Testis (tissue), 3 donors: ENCODE measurements around the gene CAPZA1. TPM values are rescaled to one million over a fixed set of nuclear protein-coding genes. Genes with fewer than 3 reads are reported as not detected.

Source experiments
- DNase-seq: peaks from one replicate; pipeline ENCODE4 v3.0.0-alpha.2; 2019
- H3K27ac ChIP-seq, 2 donors: fragments of 200-600 bp; sonication (generic); one replicate each; pipeline ENCODE4 v1.5.1; 2019
- H3K27me3 ChIP-seq: fragments of 200-600 bp; sonication (generic); one replicate; pipeline ENCODE4 v1.5.1; 2019
- H3K36me3 ChIP-seq: fragments of 200-600 bp; sonication (generic); one replicate; pipeline ENCODE4 v1.5.1; 2017; ENCODE audit warnings: low read depth; ENCODE audit errors: missing control alignments
- H3K4me1 ChIP-seq: fragments of 200-600 bp; sonication (generic); one replicate; pipeline ENCODE4 v1.5.1; 2019
- H3K4me3 ChIP-seq, 2 donors: fragments of 200-600 bp; sonication (generic); one replicate each; pipeline ENCODE4 v1.5.1; 2017 to 2019
- H3K9me3 ChIP-seq: fragments of 200-600 bp; sonication (generic); one replicate; pipeline ENCODE4 v1.5.1; 2017
- CTCF ChIP-seq, 3 experiments: fragments of 450-650 bp in 2 of 3; fragments of 200-600 bp in 1 of 3; sonication (generic) in 1 of 3; IDR thresholded peaks; one replicate each; pipeline ENCODE4 v1.5.1; 2016 to 2019; ENCODE audit warnings: antibody characterized with exemption in 3 of 3, mild to moderate bottlenecking in 2 of 3, moderate library complexity in 1 of 3
- POLR2A ChIP-seq: fragments of 450-650 bp; IDR thresholded peaks from one replicate; pipeline ENCODE4 v1.6.1; 2017; ENCODE audit warnings: antibody characterized with exemption, mild to moderate bottlenecking, moderate library complexity
- WGBS, 2 donors: methylation state at CpG; one replicate each; pipeline ENCODE4 v1.1.5; 2018; 5-methylcytosine and 5-hydroxymethylcytosine counted together
- intact Hi-C: fragments of 100-400 bp; cut with DNase I; formaldehyde crosslinking; loops from one replicate; pipeline ENCODE4 v1.15.1; 2023; ENCODE audit warnings: low total_unique reads
- polyA plus RNA-seq: library from polyadenylated mRNA; stranded (reverse); fragments of 350-450 nt; fragmentation: Illumina TruSeq; extraction: RNeasy Lipid Tissue Mini Kit (QIAGEN cat#74804); gene quantifications from one replicate; pipeline ENCODE4 v1.2.3, GENCODE V29; 2014; ENCODE audit warnings: low read depth, low replicate concordance; ENCODE audit not compliant: insufficient read depth
- total RNA-seq, 2 donors: library from RNA; depleted of rRNA; stranded (reverse); fragments of >200 nt; gene quantifications; one replicate each; pipeline ENCODE4 v1.2.3, GENCODE V29; 2016

Gene CAPZA1
- total and polyA plus RNA-seq, 3 donors from 2014 or later: 120 to 148 (median 144) TPM

GRCh38 chr1:112716133-112716720 lies 96.6 kb downstream of the CAPZA1 start:
- Histone ChIP-seq H3K9me3 (no peaks in the 10 kb centered on the region), H3K4me3 (peak overlapping the region; percentile 60 to 68), H3K27me3 (no peaks in the 10 kb centered on the region), H3K36me3 (no peaks in the 10 kb centered on the region), H3K27ac (peak overlapping the region; percentile 20 to 68), H3K4me1 (peaks cover 15% of the 10 kb centered on the region)
- WGBS, 2 donors: 9 to 13% methylated on average over 12 to 13 of the region's 13 CpGs
- peak; percentile 92 for DNase-seq
- TF ChIP-seq CTCF (IDR thresholded peaks at IDR 0.05): peak; percentile 93 to 97 (median 95)
- TF ChIP-seq POLR2A: no peak
- intact Hi-C loops: loop anchor here (5.0 kb wide), 1 partner anchor 86 kb away; no protein-coding TSS in a partner anchor

- H3K9me3 ChIP-seq: no peaks in the 10 kb centered on the region
- H3K4me1 ChIP-seq: peaks cover 18% of the 10 kb centered on the region
- no peak overlapping the region for H3K27ac ChIP-seq
- no peak for TF ChIP-seq POLR2A
- no peak for TF ChIP-seq CTCF (IDR thresholded peaks at IDR 0.05)
- no peak overlapping the region for H3K4me3 ChIP-seq
- 78 to 94% methylated on average over 2 of the region's 2 CpGs for WGBS, 2 donors
- H3K36me3 ChIP-seq: no peaks in the 10 kb centered on the region
- intact Hi-C loops: loop anchor here (5.0 kb wide), 1 partner anchor 85 kb away; no protein-coding TSS in a partner anchor
- no peak for DNase-seq
- no peaks in the 10 kb centered on the region for H3K27me3 ChIP-seq
These were observed 97.7 kb downstream of the CAPZA1 start for GRCh38 chr1:112717263-112717873.

- Histone ChIP-seq H3K27me3 (no peaks in the 10 kb centered on the region), H3K27ac (no peak overlapping the region), H3K36me3 (no peaks in the 10 kb centered on the region), H3K9me3 (no peaks in the 10 kb centered on the region), H3K4me1 (peaks cover 29% of the 10 kb centered on the region), H3K4me3 (peak overlapping the region in 1 of 2 donors; percentile 6)
- peak; percentile 82 for DNase-seq
- no peak for TF ChIP-seq POLR2A
- peak; percentile 72 to 79 (median 77) for TF ChIP-seq CTCF (IDR thresholded peaks at IDR 0.05)
- WGBS, 2 donors: 13 to 33% methylated on average over 8 to 44 of the region's 44 CpGs
- intact Hi-C loops: loop anchor here (5.0 kb wide), 1 partner anchor 83 kb away; no protein-coding TSS in a partner anchor
These were observed 99.2 kb downstream of the CAPZA1 start for GRCh38 chr1:112718691-112719418.

GRCh38 chr1:112719706-112720105 lies 100.1 kb downstream of the CAPZA1 start:
- Histone ChIP-seq H3K36me3 (no peaks in the 10 kb centered on the region), H3K27me3 (no peaks in the 10 kb centered on the region), H3K9me3 (no peaks in the 10 kb centered on the region), H3K4me3 (no peak overlapping the region), H3K27ac (no peak overlapping the region), H3K4me1 (peaks cover 21% of the 10 kb centered on the region)
- 92 to 93% methylated on average over 2 of the region's 2 CpGs for WGBS, 2 donors
- DNase-seq: no peak
- no peak for TF ChIP-seq POLR2A
- TF ChIP-seq CTCF (IDR thresholded peaks at IDR 0.05): no peak
- intact Hi-C loops: loop anchor here (5.0 kb wide), 1 partner anchor 83 kb away; no protein-coding TSS in a partner anchor
